Liver (tissue), 3 donors: ENCODE data around the gene MSMP.

ENCODE experiments used
- CTCF ChIP-seq: fragments of 150-350 bp; IDR thresholded peaks from 2 replicates; pipeline ENCODE4 v1.5.1; 2017; ENCODE audit warnings: improper control_type of control experiment, low read depth, low read length; ENCODE audit not compliant: missing input control
- FOXA1 ChIP-seq: IDR thresholded peaks from 2 replicates; pipeline ENCODE4 v1.6.1; 2016; ENCODE audit warnings: antibody characterized with exemption
- HNF4G ChIP-seq: IDR thresholded peaks from 2 replicates; pipeline ENCODE4 v1.6.1; 2016; ENCODE audit warnings: antibody characterized with exemption
- MAX ChIP-seq: IDR thresholded peaks from 2 replicates; pipeline ENCODE4 v1.6.1; 2016; ENCODE audit warnings: antibody characterized with exemption
- REST ChIP-seq: IDR thresholded peaks from 2 replicates; pipeline ENCODE4 v1.6.1; 2016; ENCODE audit warnings: antibody characterized with exemption, mild to moderate bottlenecking
- donor health status: healthy.
- donor health status: healthy.

- TF ChIP-seq FOXA1 (no peak), CTCF (no peak), MAX (no peak), HNF4G (peak; percentile 22), REST (no peak)
These were observed 21.0 kb upstream of the MSMP start for GRCh38 chr9:35774907-35775635.
